Measurements from ENCODE around the gene B4GALNT2. TPM values are rescaled to one million over a fixed set of nuclear protein-coding genes. Genes with fewer than 3 reads are reported as not detected.

The B4GALNT2 gene
- total RNA-seq, 3 donors from 2014 or later: 0.15 to 0.66 TPM; not detected in 1

DNA sequence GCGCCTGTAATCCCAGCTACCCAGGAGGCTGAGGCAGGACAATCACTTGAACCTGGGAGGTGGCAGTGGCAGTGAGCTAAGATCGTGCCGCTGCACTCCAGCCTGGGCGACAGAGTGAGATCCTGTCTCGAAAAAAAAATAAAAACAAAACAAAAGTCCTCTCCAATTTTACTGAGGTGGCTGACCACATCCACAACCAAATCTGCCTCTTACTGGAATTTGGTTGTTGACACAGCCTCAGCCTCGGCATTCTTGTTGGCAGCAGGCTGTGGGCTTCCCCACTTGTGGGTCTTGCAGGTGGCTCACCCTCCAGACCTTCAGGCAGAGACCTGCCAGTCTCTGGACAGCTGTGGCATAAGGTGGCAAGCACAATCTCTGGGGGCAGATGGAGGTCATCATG, 15.6 kb downstream of the B4GALNT2 start:
- no peaks in the 10 kb centered on the region for H3K4me1 ChIP-seq
- H3K27me3 ChIP-seq: peaks cover 0 to 6% of the 10 kb centered on the region in 2 donors
- intact Hi-C loops (cut with DNase I; ENCODE audit: low total_unique reads): no loop called here
- no peak overlapping the region for H3K27ac ChIP-seq
- no peak overlapping the region for H3K4me3 ChIP-seq
- H3K9me3 ChIP-seq: no peaks in the 10 kb centered on the region
- TF ChIP-seq POLR2AphosphoS5 (IDR thresholded peaks at IDR 0.05) (no peak), POLR2A (IDR thresholded peaks at IDR 0.05) (no peak)
- TF ChIP-seq, protein P1, sequence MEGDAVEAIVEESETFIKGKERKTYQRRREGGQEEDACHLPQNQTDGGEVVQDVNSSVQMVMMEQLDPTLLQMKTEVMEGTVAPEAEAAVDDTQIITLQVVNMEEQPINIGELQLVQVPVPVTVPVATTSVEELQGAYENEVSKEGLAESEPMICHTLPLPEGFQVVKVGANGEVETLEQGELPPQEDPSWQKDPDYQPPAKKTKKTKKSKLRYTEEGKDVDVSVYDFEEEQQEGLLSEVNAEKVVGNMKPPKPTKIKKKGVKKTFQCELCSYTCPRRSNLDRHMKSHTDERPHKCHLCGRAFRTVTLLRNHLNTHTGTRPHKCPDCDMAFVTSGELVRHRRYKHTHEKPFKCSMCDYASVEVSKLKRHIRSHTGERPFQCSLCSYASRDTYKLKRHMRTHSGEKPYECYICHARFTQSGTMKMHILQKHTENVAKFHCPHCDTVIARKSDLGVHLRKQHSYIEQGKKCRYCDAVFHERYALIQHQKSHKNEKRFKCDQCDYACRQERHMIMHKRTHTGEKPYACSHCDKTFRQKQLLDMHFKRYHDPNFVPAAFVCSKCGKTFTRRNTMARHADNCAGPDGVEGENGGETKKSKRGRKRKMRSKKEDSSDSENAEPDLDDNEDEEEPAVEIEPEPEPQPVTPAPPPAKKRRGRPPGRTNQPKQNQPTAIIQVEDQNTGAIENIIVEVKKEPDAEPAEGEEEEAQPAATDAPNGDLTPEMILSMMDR (IDR thresholded peaks at IDR 0.05): no peak
- no peak for DNase-seq (ENCODE audit: low spot score in 2 of 2)
- no peaks in the 10 kb centered on the region for H3K36me3 ChIP-seq

GRCh38 chr17:49151996-49152395, 19.4 kb downstream of the B4GALNT2 start:
- Histone ChIP-seq H3K9me3 (no peaks in the 10 kb centered on the region), H3K4me1 (no peaks in the 10 kb centered on the region), H3K36me3 (no peaks in the 10 kb centered on the region), H3K4me3 (no peak overlapping the region), H3K27ac (no peak overlapping the region), H3K27me3 (peaks cover 0 to 11% of the 10 kb centered on the region in 2 donors)
- DNase-seq (ENCODE audit: low spot score in 2 of 2): no peak
- no peak for TF ChIP-seq POLR2A (IDR thresholded peaks at IDR 0.05)
- TF ChIP-seq, protein P1 (IDR thresholded peaks at IDR 0.05): no peak
- no peak for TF ChIP-seq POLR2AphosphoS5 (IDR thresholded peaks at IDR 0.05)
- intact Hi-C loops (cut with DNase I; ENCODE audit: low total_unique reads): no loop called here

DNA sequence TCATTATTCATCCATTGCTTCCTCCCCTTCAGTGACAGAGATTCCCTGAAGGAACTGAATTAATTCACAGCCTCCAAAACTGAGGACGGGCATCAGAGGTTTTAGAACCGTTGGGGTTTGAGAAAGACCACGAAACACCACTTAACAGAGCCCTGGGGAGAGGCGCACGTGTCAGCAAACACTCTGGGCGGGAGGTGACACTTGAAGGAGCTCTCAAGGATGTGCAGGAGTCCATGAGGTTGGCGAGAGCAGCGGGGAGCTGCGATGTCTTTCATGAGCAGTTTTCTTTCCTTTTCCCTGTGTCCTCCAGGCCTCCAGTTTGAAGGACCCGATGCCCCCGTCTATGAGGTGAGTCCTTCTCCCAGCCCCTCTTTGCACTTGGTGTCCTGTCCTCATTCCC, 23.7 kb downstream of the B4GALNT2 start:
- H3K36me3 ChIP-seq: no peaks in the 10 kb centered on the region
- intact Hi-C loops (cut with DNase I; ENCODE audit: low total_unique reads): no loop called here
- no peaks in the 10 kb centered on the region for H3K4me1 ChIP-seq
- H3K27me3 ChIP-seq: peaks cover 0 to 28% of the 10 kb centered on the region in 2 donors
- no peak overlapping the region for H3K27ac ChIP-seq
- H3K4me3 ChIP-seq: no peak overlapping the region
- H3K9me3 ChIP-seq: no peaks in the 10 kb centered on the region
- no peak for TF ChIP-seq POLR2AphosphoS5 (IDR thresholded peaks at IDR 0.05)
- TF ChIP-seq POLR2A (IDR thresholded peaks at IDR 0.05): no peak
- TF ChIP-seq, protein P1 (IDR thresholded peaks at IDR 0.05): no peak
- no peak for DNase-seq (ENCODE audit: low spot score in 2 of 2)

DNA sequence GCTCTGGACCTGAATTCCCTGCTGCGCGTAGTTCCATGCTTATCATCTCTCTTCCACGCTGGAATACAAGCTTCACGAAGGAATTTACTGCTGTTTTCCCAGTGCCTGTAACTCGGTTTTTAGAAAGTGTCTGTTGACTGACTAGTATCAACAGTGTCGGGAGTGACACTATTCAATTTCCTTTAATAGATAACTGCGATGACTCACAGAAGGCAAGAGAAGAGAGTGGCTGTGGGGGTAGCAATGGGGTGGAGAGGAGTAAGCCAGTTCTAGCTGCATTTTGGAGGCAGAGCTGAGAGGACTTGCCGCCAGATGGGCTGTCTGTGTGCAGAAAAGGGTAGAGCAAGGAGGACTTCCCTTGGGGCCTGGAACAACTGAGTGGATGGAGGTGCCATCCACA, 25.2 kb downstream of the B4GALNT2 start:
- Histone ChIP-seq H3K27ac (no peak overlapping the region), H3K36me3 (no peaks in the 10 kb centered on the region), H3K9me3 (no peaks in the 10 kb centered on the region), H3K27me3 (peaks cover 0 to 28% of the 10 kb centered on the region in 2 donors), H3K4me3 (no peak overlapping the region), H3K4me1 (no peaks in the 10 kb centered on the region)
- no peak for DNase-seq (ENCODE audit: low spot score in 2 of 2)
- TF ChIP-seq POLR2A (IDR thresholded peaks at IDR 0.05) (no peak), POLR2AphosphoS5 (IDR thresholded peaks at IDR 0.05) (no peak)
- TF ChIP-seq, protein P1 (IDR thresholded peaks at IDR 0.05): no peak
- intact Hi-C loops (cut with DNase I; ENCODE audit: low total_unique reads): no loop called here

- H3K27ac ChIP-seq: no peak overlapping the region
These were observed 30.3 kb downstream of the B4GALNT2 start for GRCh38 chr17:49162866-49163265.

More at GRCh38 chr17:49162866-49163265, 30.3 kb downstream of the B4GALNT2 start:
- no peaks in the 10 kb centered on the region for H3K9me3 ChIP-seq
- TF ChIP-seq, protein P1 (IDR thresholded peaks at IDR 0.05): no peak
- no peak for TF ChIP-seq POLR2A (IDR thresholded peaks at IDR 0.05)
- no peak for TF ChIP-seq POLR2AphosphoS5 (IDR thresholded peaks at IDR 0.05)
- peaks cover 0 to 11% of the 10 kb centered on the region in 2 donors for H3K27me3 ChIP-seq
- intact Hi-C loops (cut with DNase I; ENCODE audit: low total_unique reads): no loop called here
- no peaks in the 10 kb centered on the region for H3K4me1 ChIP-seq
- no peak for DNase-seq (ENCODE audit: low spot score in 2 of 2)
- H3K4me3 ChIP-seq: no peak overlapping the region
- H3K36me3 ChIP-seq: no peaks in the 10 kb centered on the region
